Panc1 (cell line): ENCODE data around the gene HS3ST3A1.

Experiments
- POLR2AphosphoS5 ChIP-seq: IDR thresholded peaks from 2 replicates; pipeline ENCODE4 v1.6.1; 2012; ENCODE audit warnings: mild to moderate bottlenecking, low read depth, low read length, moderate library complexity
- SIN3A ChIP-seq: IDR thresholded peaks from 2 replicates; pipeline ENCODE4 v1.6.1; 2012; ENCODE audit warnings: low read depth, mild to moderate bottlenecking, low read length, moderate library complexity, borderline replicate concordance; ENCODE audit not compliant: insufficient read depth
- TF ChIP-seq, protein P1 (sequence below): fragments of 450-650 bp; IDR thresholded peaks from 2 replicates; pipeline ENCODE4 v1.5.1; 2017; ENCODE audit warnings: mild to moderate bottlenecking
- TF ChIP-seq, protein P2 (sequence below), 2 experiments: IDR thresholded peaks; 2 replicates each; pipeline ENCODE4 v1.6.1; 2011 to 2012; ENCODE audit warnings: low read depth in 2 of 2, control low read depth in 1 of 2, low read length in 1 of 2, mild to moderate bottlenecking in 1 of 2, moderate library complexity in 1 of 2; ENCODE audit not compliant: insufficient read depth in 1 of 2

DNA sequence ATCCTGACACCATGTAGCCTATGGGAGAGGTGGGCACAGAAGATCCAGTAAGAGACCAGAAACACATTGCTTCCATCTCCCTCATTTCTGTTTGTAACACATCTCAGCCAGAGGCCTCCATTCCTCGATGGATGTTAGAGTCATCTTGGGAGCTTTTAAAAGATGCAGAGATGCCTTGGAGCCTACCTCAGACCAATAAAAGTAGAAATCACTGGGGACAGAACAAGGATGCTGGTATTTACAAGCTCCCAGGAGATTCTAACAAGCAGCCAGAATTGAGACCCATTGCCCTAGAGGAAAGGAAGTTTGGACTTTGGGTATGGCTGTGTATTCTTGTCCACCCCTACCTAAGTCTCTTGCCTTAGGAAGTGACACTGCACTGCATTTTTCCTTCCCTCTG lies 40.8 kb downstream of the HS3ST3A1 start:
- TF ChIP-seq, protein P1, sequence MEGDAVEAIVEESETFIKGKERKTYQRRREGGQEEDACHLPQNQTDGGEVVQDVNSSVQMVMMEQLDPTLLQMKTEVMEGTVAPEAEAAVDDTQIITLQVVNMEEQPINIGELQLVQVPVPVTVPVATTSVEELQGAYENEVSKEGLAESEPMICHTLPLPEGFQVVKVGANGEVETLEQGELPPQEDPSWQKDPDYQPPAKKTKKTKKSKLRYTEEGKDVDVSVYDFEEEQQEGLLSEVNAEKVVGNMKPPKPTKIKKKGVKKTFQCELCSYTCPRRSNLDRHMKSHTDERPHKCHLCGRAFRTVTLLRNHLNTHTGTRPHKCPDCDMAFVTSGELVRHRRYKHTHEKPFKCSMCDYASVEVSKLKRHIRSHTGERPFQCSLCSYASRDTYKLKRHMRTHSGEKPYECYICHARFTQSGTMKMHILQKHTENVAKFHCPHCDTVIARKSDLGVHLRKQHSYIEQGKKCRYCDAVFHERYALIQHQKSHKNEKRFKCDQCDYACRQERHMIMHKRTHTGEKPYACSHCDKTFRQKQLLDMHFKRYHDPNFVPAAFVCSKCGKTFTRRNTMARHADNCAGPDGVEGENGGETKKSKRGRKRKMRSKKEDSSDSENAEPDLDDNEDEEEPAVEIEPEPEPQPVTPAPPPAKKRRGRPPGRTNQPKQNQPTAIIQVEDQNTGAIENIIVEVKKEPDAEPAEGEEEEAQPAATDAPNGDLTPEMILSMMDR = no peak
- TF ChIP-seq SIN3A = no peak
- TF ChIP-seq, protein P2, sequence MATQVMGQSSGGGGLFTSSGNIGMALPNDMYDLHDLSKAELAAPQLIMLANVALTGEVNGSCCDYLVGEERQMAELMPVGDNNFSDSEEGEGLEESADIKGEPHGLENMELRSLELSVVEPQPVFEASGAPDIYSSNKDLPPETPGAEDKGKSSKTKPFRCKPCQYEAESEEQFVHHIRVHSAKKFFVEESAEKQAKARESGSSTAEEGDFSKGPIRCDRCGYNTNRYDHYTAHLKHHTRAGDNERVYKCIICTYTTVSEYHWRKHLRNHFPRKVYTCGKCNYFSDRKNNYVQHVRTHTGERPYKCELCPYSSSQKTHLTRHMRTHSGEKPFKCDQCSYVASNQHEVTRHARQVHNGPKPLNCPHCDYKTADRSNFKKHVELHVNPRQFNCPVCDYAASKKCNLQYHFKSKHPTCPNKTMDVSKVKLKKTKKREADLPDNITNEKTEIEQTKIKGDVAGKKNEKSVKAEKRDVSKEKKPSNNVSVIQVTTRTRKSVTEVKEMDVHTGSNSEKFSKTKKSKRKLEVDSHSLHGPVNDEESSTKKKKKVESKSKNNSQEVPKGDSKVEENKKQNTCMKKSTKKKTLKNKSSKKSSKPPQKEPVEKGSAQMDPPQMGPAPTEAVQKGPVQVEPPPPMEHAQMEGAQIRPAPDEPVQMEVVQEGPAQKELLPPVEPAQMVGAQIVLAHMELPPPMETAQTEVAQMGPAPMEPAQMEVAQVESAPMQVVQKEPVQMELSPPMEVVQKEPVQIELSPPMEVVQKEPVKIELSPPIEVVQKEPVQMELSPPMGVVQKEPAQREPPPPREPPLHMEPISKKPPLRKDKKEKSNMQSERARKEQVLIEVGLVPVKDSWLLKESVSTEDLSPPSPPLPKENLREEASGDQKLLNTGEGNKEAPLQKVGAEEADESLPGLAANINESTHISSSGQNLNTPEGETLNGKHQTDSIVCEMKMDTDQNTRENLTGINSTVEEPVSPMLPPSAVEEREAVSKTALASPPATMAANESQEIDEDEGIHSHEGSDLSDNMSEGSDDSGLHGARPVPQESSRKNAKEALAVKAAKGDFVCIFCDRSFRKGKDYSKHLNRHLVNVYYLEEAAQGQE (IDR thresholded peaks at IDR 0.05; ENCODE audit: insufficient read depth in 1 of 2, low read depth in 2 of 2, low read length in 1 of 2) = no peak
- TF ChIP-seq POLR2AphosphoS5 = no peak
